GM19035 (cell line): Measurements from ENCODE around the gene ATP6V0B.
A peak's percentile ranks its signal among the peaks of the same experiment; 100 is the strongest.

Experiments
- ATAC-seq: cut with Tn5 transposase; IDR thresholded peaks from one replicate; pipeline ENCODE4 v1.9.1; 2021; ENCODE audit not compliant: unreplicated experiment

The ATP6V0B gene

GRCh38 chr1:43968348-43968948, 6.3 kb upstream of the ATP6V0B start:
- no peak for ATAC-seq

- no peak for ATAC-seq
These were observed 5.4 kb upstream of the ATP6V0B start for GRCh38 chr1:43969416-43969745.

- ATAC-seq: peak; percentile 85
These were observed 4.9 kb upstream of the ATP6V0B start, which contains the start of gene DPH2 for GRCh38 chr1:43969746-43970466. DPH2 (plus strand) TSS chr1:43970010; CDS start chr1:43970176, 166 bp downstream.

- no peak for ATAC-seq
These were observed 4.3 kb upstream of the ATP6V0B start for GRCh38 chr1:43970502-43970901.

GRCh38 chr1:43970911-43971310, 3.8 kb upstream of the ATP6V0B start:
- ATAC-seq: no peak

GRCh38 chr1:43971336-43971980, 3.3 kb upstream of the ATP6V0B start:
- no peak for ATAC-seq

GRCh38 chr1:43973981-43974442, 748 bp upstream of the ATP6V0B start:
- ATAC-seq: no peak

GRCh38 chr1:43975249-43975961, 645 bp downstream of the ATP6V0B start:
- peak; percentile 1 for ATAC-seq

GRCh38 chr1:43976045-43976444, 1.3 kb downstream of the ATP6V0B start:
- ATAC-seq: no peak

- no peak for ATAC-seq
These were observed 2.1 kb downstream of the ATP6V0B start for GRCh38 chr1:43976890-43977289.

GRCh38 chr1:43977376-43978263, 2.9 kb downstream of the ATP6V0B start:
- ATAC-seq: no peak

GRCh38 chr1:43978264-43978550, 3.4 kb downstream of the ATP6V0B start:
- no peak for ATAC-seq

- no peak for ATAC-seq
These were observed 3.9 kb downstream of the ATP6V0B start, which contains the start of gene B4GALT2 for GRCh38 chr1:43978551-43979260. B4GALT2 (plus strand) TSS chr1:43979210; CDS start chr1:43981161, 1,951 bp downstream.

GRCh38 chr1:43979261-43979527, 4.4 kb downstream of the ATP6V0B start:
- ATAC-seq: no peak

- ATAC-seq: no peak
These were observed 4.9 kb downstream of the ATP6V0B start for GRCh38 chr1:43979528-43980254.

GRCh38 chr1:43980255-43981134, 5.7 kb downstream of the ATP6V0B start:
- ATAC-seq: no peak

GRCh38 chr1:43981135-43981491, 6.4 kb downstream of the ATP6V0B start:
- ATAC-seq: no peak

GRCh38 chr1:43981636-43982035, 6.9 kb downstream of the ATP6V0B start:
- no peak for ATAC-seq

GRCh38 chr1:43982241-43982640, 7.5 kb downstream of the ATP6V0B start:
- ATAC-seq: no peak
